SU-DHL-6 (cell line): ENCODE measurements around the gene WAC.
"Not testable (repeated sequence)": the region's sequence is repeated elsewhere in the genome, so short reads cannot be mapped to it uniquely, and the experiment has no call there.

Experiments used
- EZH2phosphoT487 ChIP-seq: fragments of 200-600 bp; sonication (generic), shearing (Covaris generic); conservative IDR thresholded peaks from 2 replicates; pipeline ENCODE4 v1.6.1; 2018; ENCODE audit warnings: mild to moderate bottlenecking, antibody characterized with exemption, low read length, moderate library complexity, mixed read lengths
- TF ChIP-seq, protein P1 (sequence below): fragments of 200-600 bp; sonication (generic); IDR thresholded peaks from one replicate; pipeline ENCODE4 v1.5.1; 2017; ENCODE audit warnings: antibody characterized with exemption, mild to moderate bottlenecking, low read length, moderate library complexity; ENCODE audit not compliant: insufficient read depth, poor library complexity, severe bottlenecking

DNA sequence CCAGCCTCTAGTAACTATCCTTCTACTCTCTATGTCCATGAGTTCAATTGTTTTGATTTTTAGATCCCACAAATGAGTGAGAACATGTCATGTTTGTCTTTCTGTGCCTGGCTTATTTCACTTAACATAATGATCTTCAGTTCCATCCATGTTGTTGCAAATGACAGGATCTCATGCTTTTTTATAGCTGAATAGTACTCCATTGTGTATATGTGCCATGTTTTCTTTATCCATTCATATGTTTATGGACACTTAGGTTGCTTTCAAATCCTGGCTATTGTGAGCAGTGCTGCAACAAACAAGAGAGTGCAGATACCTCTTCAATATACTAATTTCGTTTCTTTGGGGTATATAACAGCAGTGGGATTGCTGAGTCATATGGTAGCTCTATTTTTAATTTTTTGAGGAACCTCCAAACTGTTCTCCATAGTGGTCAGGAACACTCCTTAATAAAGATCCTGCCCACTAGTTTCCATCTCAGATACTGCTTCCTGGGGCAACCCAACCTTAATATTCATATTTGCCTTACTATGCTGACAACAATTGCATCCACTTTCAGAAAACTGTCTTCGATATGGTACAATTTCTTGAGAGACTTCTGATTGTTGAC lies 42.6 kb upstream of the WAC start:
- TF ChIP-seq, protein P1, sequence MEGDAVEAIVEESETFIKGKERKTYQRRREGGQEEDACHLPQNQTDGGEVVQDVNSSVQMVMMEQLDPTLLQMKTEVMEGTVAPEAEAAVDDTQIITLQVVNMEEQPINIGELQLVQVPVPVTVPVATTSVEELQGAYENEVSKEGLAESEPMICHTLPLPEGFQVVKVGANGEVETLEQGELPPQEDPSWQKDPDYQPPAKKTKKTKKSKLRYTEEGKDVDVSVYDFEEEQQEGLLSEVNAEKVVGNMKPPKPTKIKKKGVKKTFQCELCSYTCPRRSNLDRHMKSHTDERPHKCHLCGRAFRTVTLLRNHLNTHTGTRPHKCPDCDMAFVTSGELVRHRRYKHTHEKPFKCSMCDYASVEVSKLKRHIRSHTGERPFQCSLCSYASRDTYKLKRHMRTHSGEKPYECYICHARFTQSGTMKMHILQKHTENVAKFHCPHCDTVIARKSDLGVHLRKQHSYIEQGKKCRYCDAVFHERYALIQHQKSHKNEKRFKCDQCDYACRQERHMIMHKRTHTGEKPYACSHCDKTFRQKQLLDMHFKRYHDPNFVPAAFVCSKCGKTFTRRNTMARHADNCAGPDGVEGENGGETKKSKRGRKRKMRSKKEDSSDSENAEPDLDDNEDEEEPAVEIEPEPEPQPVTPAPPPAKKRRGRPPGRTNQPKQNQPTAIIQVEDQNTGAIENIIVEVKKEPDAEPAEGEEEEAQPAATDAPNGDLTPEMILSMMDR, result not testable (repeated sequence)
- not testable (repeated sequence) for TF ChIP-seq EZH2phosphoT487
